Breast epithelium (tissue), 3 donors: ENCODE data around the gene HAPLN2.

Experiments
- CTCF ChIP-seq, 3 donors: fragments of 450-650 bp; IDR thresholded peaks; one replicate each; pipeline ENCODE4 v1.5.1; 2016 to 2017; ENCODE audit warnings: antibody characterized with exemption in 3 of 3, mild to moderate bottlenecking in 3 of 3, moderate library complexity in 3 of 3
- POLR2A ChIP-seq: fragments of 450-650 bp; IDR thresholded peaks from one replicate; pipeline ENCODE4 v1.6.1; 2016; ENCODE audit warnings: antibody characterized with exemption, mild to moderate bottlenecking, moderate library complexity

DNA sequence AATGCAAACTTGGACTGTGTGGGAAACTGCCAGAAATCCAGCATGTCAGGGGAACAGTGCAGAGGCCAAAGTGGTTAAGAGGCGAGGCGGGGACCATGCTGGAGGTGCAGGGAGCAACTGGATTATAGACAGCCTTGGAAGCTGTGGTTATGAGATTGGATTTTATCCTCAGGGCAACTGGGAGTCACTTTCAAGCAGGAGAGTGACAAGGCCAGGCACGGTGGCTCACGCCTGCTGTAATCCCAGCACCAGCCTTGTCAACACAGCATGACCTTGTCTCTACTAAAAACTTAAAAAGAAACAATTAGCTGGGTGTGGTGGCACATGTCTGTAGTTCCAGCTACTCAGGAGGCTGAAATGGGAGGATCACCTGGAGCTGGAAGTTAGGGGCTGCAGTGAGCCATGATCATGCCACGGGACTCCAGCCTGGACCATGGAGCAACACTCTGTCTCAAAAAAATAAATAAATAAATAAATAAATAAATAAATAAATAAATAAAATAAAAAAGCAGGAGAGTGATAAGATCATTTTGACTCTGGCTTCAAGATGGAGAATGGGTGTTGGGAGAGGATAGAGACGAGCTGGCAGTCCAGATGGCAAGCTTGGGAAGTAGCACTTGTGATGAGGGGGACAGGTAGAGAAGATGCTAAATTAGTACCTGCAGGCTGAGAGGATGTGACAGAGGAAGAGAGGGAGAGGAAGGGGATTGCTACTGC is 3.5 kb downstream of the HAPLN2 start:
- no peak for TF ChIP-seq CTCF (IDR thresholded peaks at IDR 0.05)
- TF ChIP-seq POLR2A, result no peak
